Cardiac muscle cell (in vitro differentiated cells and primary cell): ENCODE results near the gene TEX22. TPM values are rescaled to one million over a fixed set of nuclear protein-coding genes. Genes with fewer than 3 reads are reported as not detected.

Experiments used
- DNase-seq, 2 donors: peaks; one replicate each; pipeline versions ENCODE4 v3.0.0 to v3.0.0-alpha.2; 2010 to 2017; ENCODE audit warnings: low read depth in 1 of 2, low spot score in 1 of 2
- H3K27ac ChIP-seq: fragments of 200-600 bp; sonication (generic); 2 replicates; pipeline ENCODE4 v1.5.1; 2016
- H3K27me3 ChIP-seq: fragments of 200-600 bp; sonication (generic); 2 replicates; pipeline ENCODE4 v1.6.0; 2016; ENCODE audit warnings: control low read depth
- H3K36me3 ChIP-seq: fragments of 200-600 bp; sonication (generic); 2 replicates; pipeline ENCODE4 v1.5.1; 2016; ENCODE audit warnings: control low read depth
- H3K4me1 ChIP-seq: fragments of 200-600 bp; sonication (generic); 2 replicates; pipeline ENCODE4 v1.8.1; 2017; ENCODE audit warnings: low read depth, mild to moderate bottlenecking, mixed run types
- H3K4me3 ChIP-seq: fragments of 200-600 bp; sonication (generic); 2 replicates; pipeline ENCODE4 v1.5.1; 2016; ENCODE audit warnings: mild to moderate bottlenecking
- H3K9me3 ChIP-seq: fragments of 200-600 bp; sonication (generic); 2 replicates; pipeline ENCODE4 v1.5.1; 2017; ENCODE audit warnings: low read depth, mild to moderate bottlenecking, control low read depth
- CTCF ChIP-seq: IDR thresholded peaks from 2 replicates; pipeline ENCODE4 v1.5.1; 2012; ENCODE audit warnings: low read depth, mild to moderate bottlenecking, low read length
- polyA plus RNA-seq: library from polyadenylated mRNA; unstranded; fragments of >200 nt; fragmentation: Nextera tagmentation; extraction: Ambion mirVana; gene quantifications from 2 replicates; pipeline ENCODE4 v1.2.1, GENCODE V29; 2016
- total RNA-seq: library from RNA; depleted of rRNA; stranded (reverse); fragments of >200 nt; gene quantifications from 2 replicates; pipeline ENCODE4 v1.2.3, GENCODE V29; 2016

TEX22 gene
- total and polyA plus RNA-seq, 2 experiments from 2014 or later: 3.7 to 4.1 TPM

- DNase-seq: no peak
- Histone ChIP-seq H3K27ac (no peak overlapping the region), H3K4me1 (no peaks in the 10 kb centered on the region), H3K27me3 (no peaks in the 10 kb centered on the region), H3K9me3 (no peaks in the 10 kb centered on the region), H3K36me3 (peaks cover 13% of the 10 kb centered on the region), H3K4me3 (no peak overlapping the region)
- TF ChIP-seq CTCF: no peak
Measured at GRCh38 chr14:105455086-105455640, 56.8 kb downstream of the TEX22 start.

GRCh38 chr14:105455766-105456660, 57.7 kb downstream of the TEX22 start:
- no peak overlapping the region for H3K4me3 ChIP-seq
- no peaks in the 10 kb centered on the region for H3K4me1 ChIP-seq
- peaks cover 13% of the 10 kb centered on the region for H3K36me3 ChIP-seq
- DNase-seq: no peak
- TF ChIP-seq CTCF: no peak
- H3K9me3 ChIP-seq: no peaks in the 10 kb centered on the region
- H3K27ac ChIP-seq: peak overlapping the region; percentile 62
- no peaks in the 10 kb centered on the region for H3K27me3 ChIP-seq

GRCh38 chr14:105456736-105457617, 58.6 kb downstream of the TEX22 start:
- Histone ChIP-seq H3K4me3 (no peak overlapping the region), H3K27ac (peak overlapping the region; percentile 62), H3K9me3 (no peaks in the 10 kb centered on the region), H3K4me1 (no peaks in the 10 kb centered on the region), H3K27me3 (no peaks in the 10 kb centered on the region), H3K36me3 (peaks cover 13% of the 10 kb centered on the region)
- TF ChIP-seq CTCF: no peak
- no peak for DNase-seq

- Histone ChIP-seq H3K27ac (no peak overlapping the region), H3K27me3 (no peaks in the 10 kb centered on the region), H3K36me3 (peaks cover 14% of the 10 kb centered on the region), H3K4me3 (no peak overlapping the region), H3K4me1 (no peaks in the 10 kb centered on the region), H3K9me3 (no peaks in the 10 kb centered on the region)
- no peak for DNase-seq
- TF ChIP-seq CTCF: no peak
Measured at GRCh38 chr14:105458010-105458409, 59.7 kb downstream of the TEX22 start.

- H3K9me3 ChIP-seq: no peaks in the 10 kb centered on the region
- no peak overlapping the region for H3K27ac ChIP-seq
- no peaks in the 10 kb centered on the region for H3K4me1 ChIP-seq
- TF ChIP-seq CTCF: no peak
- no peaks in the 10 kb centered on the region for H3K27me3 ChIP-seq
- no peak for DNase-seq
- H3K36me3 ChIP-seq: peaks cover 16% of the 10 kb centered on the region
- no peak overlapping the region for H3K4me3 ChIP-seq
Measured at GRCh38 chr14:105458571-105458970, 60.2 kb downstream of the TEX22 start.
